Skin of body (tissue), 2 donors: ENCODE data around the gene SIRPA. TPM values are rescaled to one million over a fixed set of nuclear protein-coding genes. Genes with fewer than 3 reads are reported as not detected.

Experiments used
- DNase-seq: peaks from one replicate; lab custom pipeline; 2025; lab: John Stamatoyannopoulos, UW
- total RNA-seq: library from RNA; depleted of rRNA; stranded (reverse); fragments of >200 nt; gene quantifications from one replicate; pipeline ENCODE4 v1.2.3, GENCODE V29; 2014

The SIRPA gene
- total RNA-seq, 1 donor from 2014 or later = 16.4 TPM

DNA sequence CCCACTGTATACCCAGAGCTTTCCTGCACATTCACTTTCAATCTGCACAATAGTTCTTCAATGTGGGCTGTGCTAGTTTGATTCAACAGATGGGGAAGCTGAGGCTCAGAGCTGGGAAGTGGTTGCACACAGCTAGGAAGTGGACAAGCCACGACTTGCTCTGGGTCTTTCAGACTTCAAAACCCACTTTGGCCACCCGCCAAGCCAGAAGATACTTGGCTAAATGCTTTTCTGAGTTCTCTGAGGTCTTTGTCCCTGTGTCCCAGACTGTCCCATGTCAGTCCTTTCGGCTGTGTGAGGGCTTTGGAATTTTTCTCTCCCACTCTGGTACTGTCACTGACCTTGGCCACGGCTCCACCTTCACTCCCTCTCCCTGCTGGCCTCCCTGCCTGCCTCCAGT is 88.1 kb downstream of the SIRPA start:
- no peak for DNase-seq

DNA sequence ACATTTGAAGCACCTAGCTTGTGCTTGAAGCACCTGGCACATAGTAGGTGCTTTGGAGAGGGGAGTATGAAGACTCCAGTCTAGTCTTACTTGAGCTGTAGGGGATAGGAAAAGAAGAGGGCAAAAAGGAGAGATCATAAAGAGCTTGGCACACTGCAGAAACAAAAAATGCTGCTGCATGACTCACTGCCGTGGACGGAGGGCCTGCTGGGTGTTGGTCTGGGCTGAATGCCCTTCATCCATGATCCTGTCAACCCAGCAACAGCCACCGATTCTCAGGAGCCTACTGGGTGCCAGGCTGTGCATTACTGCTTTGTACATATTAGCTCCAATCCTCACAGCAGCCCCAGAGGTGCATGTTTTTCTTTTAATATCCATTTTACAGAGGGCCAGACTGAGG is 92.6 kb downstream of the SIRPA start:
- no peak for DNase-seq

Other genes with a start within 250 kb of the SIRPA start
- gene SIRPG, start 237.6 kb upstream of the SIRPA start, total RNA-seq = not detected
- not detected for gene PDYN, start 98.7 kb downstream of the SIRPA start, total RNA-seq
- gene STK35, start 206.4 kb downstream of the SIRPA start, total RNA-seq = 13.1 TPM